Stimulated activated naive CD8-positive, alpha-beta T cell treated with anti-CD3 and anti-CD28 coated beads, Interleukin-15, amount 100 ng/mL, for 72 hours (primary cell): ENCODE data around the gene PPCDC.

Source experiments
- ATAC-seq: fragments of 150-1000 bp; cut with Tn5 transposase; 2 replicates; pipeline ENCODE4 v1.10.0; 2021; ENCODE audit warnings: mild to moderate bottlenecking, moderate library complexity
- DNase-seq, 2 donors: peaks; one replicate each; pipeline ENCODE4 v3.0.0; 2021 to 2022
- H3K27ac Mint-ChIP-seq, 2 donors: one replicate each; pipeline ENCODE4 v1.8.0; 2022; ENCODE audit warnings: mild to moderate bottlenecking in 2 of 2, mixed read lengths in 2 of 2, moderate library complexity in 2 of 2
- H3K27me3 Mint-ChIP-seq: one replicate; pipeline ENCODE4 v1.8.0; 2022; ENCODE audit warnings: mixed read lengths
- H3K4me1 Mint-ChIP-seq: one replicate; pipeline ENCODE4 v1.8.0; 2022; ENCODE audit warnings: mild to moderate bottlenecking, mixed read lengths
- H3K4me3 Mint-ChIP-seq, 2 donors: one replicate each; pipeline ENCODE4 v1.8.0; 2022; ENCODE audit warnings: mild to moderate bottlenecking in 2 of 2, mixed read lengths in 2 of 2, moderate library complexity in 1 of 2
- H3K9me3 Mint-ChIP-seq, 2 donors: one replicate each; pipeline ENCODE4 v1.8.0; 2022; ENCODE audit warnings: mixed read lengths in 2 of 2

Gene PPCDC

GRCh38 chr15:75095594-75095993 is 72.2 kb downstream of the PPCDC start:
- Mint-ChIP-seq H3K9me3 (no peaks in the 10 kb centered on the region), H3K4me1 (peaks cover 32% of the 10 kb centered on the region), H3K4me3 (no peak overlapping the region), H3K27me3 (peaks cover 22% of the 10 kb centered on the region), H3K27ac (no peak overlapping the region)
- ATAC-seq (no peak), DNase-seq (no peak)

DNA sequence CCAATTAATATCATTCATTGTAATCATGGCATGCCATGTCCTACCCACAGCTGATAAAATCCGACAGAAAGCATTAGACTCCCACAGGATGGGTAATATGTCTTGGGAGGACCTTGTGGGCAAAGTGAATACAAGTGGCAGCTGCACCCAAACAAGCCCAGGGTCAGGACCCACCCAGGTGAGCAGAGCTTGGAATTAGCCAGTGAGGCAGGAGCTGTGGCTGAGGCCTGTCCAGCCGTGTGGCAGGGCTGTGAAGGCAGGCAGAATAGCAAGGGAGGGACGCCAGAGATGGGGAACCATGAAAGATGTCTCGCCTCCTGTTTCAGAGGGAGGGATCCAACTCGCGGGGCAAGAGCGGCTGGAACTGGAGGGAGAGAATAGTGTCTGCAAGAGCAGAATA is 74.5 kb downstream of the PPCDC start:
- Mint-ChIP-seq H3K27me3 (peaks cover 26% of the 10 kb centered on the region), H3K4me1 (peaks cover 23% of the 10 kb centered on the region), H3K9me3 (no peaks in the 10 kb centered on the region), H3K4me3 (no peak overlapping the region), H3K27ac (no peak overlapping the region)
- DNase-seq (no peak), ATAC-seq (no peak)

DNA sequence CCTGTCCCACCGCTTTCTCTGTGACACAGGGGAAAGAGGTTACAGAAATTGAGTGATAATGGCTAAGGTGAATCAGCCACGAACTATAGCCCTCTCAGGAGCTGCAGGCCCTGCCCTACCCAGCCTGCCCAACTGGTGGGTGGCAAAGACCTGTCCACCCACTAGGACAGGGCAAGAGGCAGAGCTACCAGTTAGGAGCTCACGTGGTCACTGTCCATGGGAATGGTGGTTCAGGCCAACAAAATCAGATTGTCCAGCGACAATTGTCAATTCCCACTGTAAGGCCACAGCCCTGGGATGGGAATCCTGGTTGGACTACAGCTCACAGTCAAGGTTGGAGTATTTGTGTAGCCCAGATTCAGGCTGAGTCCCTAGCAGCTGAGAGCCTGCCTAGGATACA is 75.0 kb downstream of the PPCDC start:
- no peak overlapping the region for H3K27ac Mint-ChIP-seq
- no peaks in the 10 kb centered on the region for H3K9me3 Mint-ChIP-seq
- peaks cover 31% of the 10 kb centered on the region for H3K27me3 Mint-ChIP-seq
- ATAC-seq: no peak
- H3K4me1 Mint-ChIP-seq: peaks cover 23% of the 10 kb centered on the region
- no peak overlapping the region for H3K4me3 Mint-ChIP-seq
- DNase-seq: no peak
